Lung (tissue), 12 donors: ENCODE data around the gene NAPSA. TPM values are rescaled to one million over a fixed set of nuclear protein-coding genes. Genes with fewer than 3 reads are reported as not detected.

Source experiments
- ATAC-seq: fragments of 200-7000 bp; cut with Tn5 transposase; one replicate; pipeline ENCODE4 v1.9.1; 2020; ENCODE audit warnings: moderate number of reproducible peaks; ENCODE audit not compliant: insufficient read depth, low FRiP score
- DNase-seq, 3 donors: peaks; one replicate each; pipeline ENCODE4 v3.0.0-alpha.2; 2013 to 2017
- H3K27ac ChIP-seq, 2 donors: one replicate each; pipeline ENCODE4 v1.5.1; 2013; ENCODE audit warnings: mild to moderate bottlenecking in 2 of 2, moderate library complexity in 2 of 2, control low read depth in 1 of 2, inconsistent platforms in 1 of 2, low read depth in 1 of 2, low read length in 1 of 2
- H3K27me3 ChIP-seq, 3 donors: one replicate each; pipeline ENCODE4 v1.5.1; 2013; ENCODE audit warnings: low read length in 2 of 3; ENCODE audit not compliant: control insufficient read depth in 3 of 3, insufficient read depth in 3 of 3
- H3K36me3 ChIP-seq, 4 donors: one replicate each; pipeline ENCODE4 v1.5.1; 2013; ENCODE audit warnings: low read length in 4 of 4, mild to moderate bottlenecking in 1 of 4, moderate library complexity in 1 of 4; ENCODE audit not compliant: control insufficient read depth in 4 of 4, insufficient read depth in 4 of 4
- H3K4me1 ChIP-seq, 5 donors: one replicate each; pipeline ENCODE4 v1.5.1; 2013; ENCODE audit warnings: low read length in 5 of 5, mild to moderate bottlenecking in 2 of 5, moderate library complexity in 1 of 5; ENCODE audit not compliant: control insufficient read depth in 5 of 5, insufficient read depth in 5 of 5
- H3K4me3 ChIP-seq: one replicate; pipeline ENCODE4 v1.5.1; 2013; ENCODE audit warnings: mild to moderate bottlenecking, control low read depth, moderate library complexity
- H3K9ac ChIP-seq, 2 donors: one replicate each; pipeline ENCODE4 v1.5.1; 2013; ENCODE audit warnings: low read length in 2 of 2, control low read depth in 1 of 2; ENCODE audit not compliant: insufficient read depth in 1 of 2
- H3K9me3 ChIP-seq, 4 donors: one replicate each; pipeline ENCODE4 v1.5.1; 2013; ENCODE audit warnings: low read length in 3 of 4, mild to moderate bottlenecking in 1 of 4, moderate library complexity in 1 of 4; ENCODE audit not compliant: control insufficient read depth in 4 of 4, insufficient read depth in 3 of 4
- WGBS, 2 donors: extraction: QIAGEN DNeasy Blood & Tissue Kit; methylation state at CpG; one replicate each; pipeline ENCODE4 v1.1.7; 2013; 5-methylcytosine and 5-hydroxymethylcytosine counted together
- polyA plus RNA-seq, 2 donors: library from polyadenylated mRNA; stranded (reverse); fragments of 200-250 nt; gene quantifications; one replicate each; pipeline ENCODE4 v1.2.1, GENCODE V29; 2013
- total RNA-seq, 2 donors: library from RNA; depleted of rRNA in 1 of 2; stranded (reverse); fragments of >200 nt in 1 of 2; gene quantifications; one replicate each; pipeline ENCODE4 v1.2.1, GENCODE V29; 2014 to 2021
- TF ChIP-seq, protein P1 (sequence below): IDR thresholded peaks from 2 replicates; pipeline ENCODE4 v1.5.1; 2012; ENCODE audit warnings: mild to moderate bottlenecking; ENCODE audit errors: control extremely low read depth, extremely low read depth
- donor health status: control.
- donor health status: control.
- donor health status: Bipolar disorder and iron deficiency.
- donor health status: healthy.
- donor health status: DM: yes; HTN: yes; CAD: no.

NAPSA gene
- total and polyA plus RNA-seq, 4 donors: 655 to 2,584 (median 1,433) TPM

DNA sequence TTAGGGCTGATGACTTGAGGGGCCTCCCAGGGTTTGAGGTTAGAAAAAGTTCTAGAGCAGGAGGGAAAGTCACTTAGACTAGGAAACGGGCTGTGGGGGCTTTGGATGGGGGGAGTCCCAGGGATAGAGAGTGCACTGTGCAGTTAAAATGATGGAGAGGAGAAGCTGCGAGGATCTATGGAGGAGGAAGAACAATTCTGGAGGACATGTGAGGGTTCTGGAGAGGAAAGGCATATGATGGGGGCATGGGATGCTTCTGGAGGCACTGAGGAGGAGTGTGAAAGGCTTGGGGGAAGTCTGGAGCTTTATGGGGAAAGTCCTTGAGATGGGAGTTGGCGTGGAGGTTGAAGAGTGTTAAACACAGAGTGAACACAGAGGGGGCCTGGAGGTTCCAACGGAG lies 38.4 kb downstream of the NAPSA start:
- no peaks in the 10 kb centered on the region for H3K36me3 ChIP-seq
- peaks cover 0 to 2% (median 0%) of the 10 kb centered on the region in 4 donors for H3K9me3 ChIP-seq
- peaks cover 0 to 24% (median 17%) of the 10 kb centered on the region in 3 donors for H3K27me3 ChIP-seq
- peaks cover 0 to 36% (median 8%) of the 10 kb centered on the region in 5 donors for H3K4me1 ChIP-seq
- no peak overlapping the region for H3K9ac ChIP-seq
- DNase-seq (no peak), ATAC-seq (no peak)
- no peak overlapping the region for H3K27ac ChIP-seq
- H3K4me3 ChIP-seq: no peak overlapping the region
- 45 to 47% methylated on average over 3 to 4 of the region's 4 CpGs for WGBS, 2 donors
- TF ChIP-seq, protein P1, sequence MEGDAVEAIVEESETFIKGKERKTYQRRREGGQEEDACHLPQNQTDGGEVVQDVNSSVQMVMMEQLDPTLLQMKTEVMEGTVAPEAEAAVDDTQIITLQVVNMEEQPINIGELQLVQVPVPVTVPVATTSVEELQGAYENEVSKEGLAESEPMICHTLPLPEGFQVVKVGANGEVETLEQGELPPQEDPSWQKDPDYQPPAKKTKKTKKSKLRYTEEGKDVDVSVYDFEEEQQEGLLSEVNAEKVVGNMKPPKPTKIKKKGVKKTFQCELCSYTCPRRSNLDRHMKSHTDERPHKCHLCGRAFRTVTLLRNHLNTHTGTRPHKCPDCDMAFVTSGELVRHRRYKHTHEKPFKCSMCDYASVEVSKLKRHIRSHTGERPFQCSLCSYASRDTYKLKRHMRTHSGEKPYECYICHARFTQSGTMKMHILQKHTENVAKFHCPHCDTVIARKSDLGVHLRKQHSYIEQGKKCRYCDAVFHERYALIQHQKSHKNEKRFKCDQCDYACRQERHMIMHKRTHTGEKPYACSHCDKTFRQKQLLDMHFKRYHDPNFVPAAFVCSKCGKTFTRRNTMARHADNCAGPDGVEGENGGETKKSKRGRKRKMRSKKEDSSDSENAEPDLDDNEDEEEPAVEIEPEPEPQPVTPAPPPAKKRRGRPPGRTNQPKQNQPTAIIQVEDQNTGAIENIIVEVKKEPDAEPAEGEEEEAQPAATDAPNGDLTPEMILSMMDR: no peak

DNA sequence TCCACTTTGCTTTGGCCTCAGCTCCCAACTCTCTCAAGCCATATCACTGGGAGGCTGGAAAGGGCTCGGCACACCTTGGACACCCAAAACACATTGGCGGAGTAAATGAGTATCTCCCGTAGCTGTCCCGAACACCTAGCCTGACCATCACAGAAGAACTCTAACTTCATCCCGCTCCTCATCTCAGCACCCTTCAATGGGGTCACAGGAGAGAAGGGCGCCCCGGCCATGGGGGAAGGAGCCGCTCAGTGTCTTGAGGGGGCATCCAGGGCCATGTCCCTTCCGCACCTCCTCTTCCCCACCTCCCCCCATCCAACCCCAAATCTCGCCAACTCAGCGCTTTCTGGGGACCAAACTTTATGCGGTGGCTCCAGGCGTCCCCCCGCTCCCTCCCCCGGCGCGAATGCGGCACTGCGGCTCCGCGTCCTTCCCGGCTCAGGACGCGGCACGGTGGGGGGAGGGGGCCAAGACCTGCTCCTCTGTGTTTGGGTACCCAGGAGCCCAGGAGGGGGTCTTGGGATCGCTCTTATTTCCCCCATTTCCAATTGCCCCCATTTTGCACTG lies 39.3 kb downstream of the NAPSA start:
- WGBS, 2 donors: 6 to 11% methylated on average over 26 of the region's 26 CpGs
- Histone ChIP-seq H3K27me3 (peaks cover 0 to 23% (median 17%) of the 10 kb centered on the region in 3 donors), H3K27ac (no peak overlapping the region), H3K4me3 (no peak overlapping the region), H3K36me3 (no peaks in the 10 kb centered on the region), H3K9me3 (peaks cover 0 to 2% (median 0%) of the 10 kb centered on the region in 4 donors), H3K4me1 (peaks cover 0 to 28% (median 8%) of the 10 kb centered on the region in 5 donors), H3K9ac (no peak overlapping the region)
- DNase-seq (no peak), ATAC-seq (no peak)
- TF ChIP-seq, protein P1: no peak

DNA sequence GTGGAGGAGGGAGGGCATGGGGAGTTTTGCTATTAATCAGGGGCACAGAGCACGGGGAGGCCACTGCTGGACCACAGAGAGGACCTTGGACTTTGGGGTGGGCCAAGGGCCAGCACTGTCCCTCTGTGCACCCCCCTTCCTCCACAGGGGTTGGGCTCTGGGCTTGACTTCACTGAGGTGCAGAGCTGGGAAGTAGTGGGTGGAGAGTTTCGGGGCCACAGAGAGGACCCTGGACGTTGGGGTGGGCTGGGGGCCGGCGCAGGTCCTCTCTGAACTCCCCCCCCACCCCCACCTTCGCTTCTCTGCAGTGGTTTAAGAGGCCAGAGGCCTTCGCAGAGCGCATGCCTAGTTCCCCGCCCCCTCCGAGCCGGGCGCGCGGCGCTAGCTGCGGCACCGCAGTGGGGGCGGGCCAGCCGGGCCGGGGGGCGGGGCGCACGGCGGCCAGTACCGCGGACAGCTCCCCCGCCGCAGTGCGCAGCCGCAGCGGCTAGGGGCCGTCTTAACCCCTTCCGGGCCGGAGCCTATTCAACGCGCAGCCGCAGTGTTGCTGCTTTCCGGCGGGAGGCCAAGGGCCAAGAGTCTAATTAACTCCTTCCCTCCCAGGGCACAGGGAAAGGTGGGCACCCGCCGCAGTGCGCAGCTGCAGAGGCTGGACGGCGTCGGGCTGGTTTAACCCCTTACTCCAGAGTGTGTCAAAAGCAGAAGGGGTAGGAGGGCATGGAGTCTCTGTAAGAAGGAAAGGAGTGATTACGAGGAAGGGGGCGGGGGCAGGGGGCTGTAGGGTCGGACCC lies 39.9 kb downstream of the NAPSA start:
- Histone ChIP-seq H3K27ac (no peak overlapping the region), H3K36me3 (no peaks in the 10 kb centered on the region), H3K9me3 (peaks cover 0 to 2% (median 0%) of the 10 kb centered on the region in 4 donors), H3K4me1 (peaks cover 0 to 27% (median 8%) of the 10 kb centered on the region in 5 donors), H3K9ac (no peak overlapping the region), H3K27me3 (peaks cover 0 to 23% (median 17%) of the 10 kb centered on the region in 3 donors), H3K4me3 (no peak overlapping the region)
- TF ChIP-seq, protein P1: no peak
- WGBS, 2 donors: 2 to 3% methylated on average over 47 to 48 of the region's 48 CpGs
- ATAC-seq (peak; percentile 57), DNase-seq (peak; percentile 74 to 84 (median 82))
